HCT116 (cell line): ENCODE data around the gene UVSSA. TPM values are rescaled to one million over a fixed set of nuclear protein-coding genes. Genes with fewer than 3 reads are reported as not detected.

Experiments
- ATAC-seq: fragments of 200-7000 bp; cut with Tn5 transposase; 2 replicates; pipeline ENCODE4 v1.9.1; 2020; ENCODE audit warnings: mild to moderate bottlenecking, moderate library complexity
- BruUV-seq: library from RNA; stranded (reverse); fragments of 400-500 nt; replicated peaks from 2 replicates; lab custom pipeline; 2021; lab: Mats Ljungman, UMichigan
- CTCF ChIA-PET: fragments of 300-600 bp; sonication (Branson Sonifier 250); formaldehyde crosslinking; loops from one replicate; lab custom pipeline; 2021; ENCODE audit warnings: antibody characterized with exemption; lab: Charles Lee
- POLR2A ChIA-PET: fragments of 300-600, 350-600 bp; sonication (Branson Sonifier 250); formaldehyde crosslinking; loops from one replicate; lab custom pipeline; 2021; ENCODE audit warnings: antibody characterized with exemption; lab: Charles Lee
- RAD21 ChIA-PET, 2 experiments: fragments of 300-600 bp; sonication (Branson Sonifier 250); formaldehyde crosslinking; loops; one replicate each; lab custom pipeline; 2023; ENCODE audit warnings: low total read pairs in 2 of 2; ENCODE audit not compliant: uncharacterized antibody in 2 of 2, unreplicated experiment in 2 of 2, low non-redundant PET in 1 of 2; lab: Charles Lee
- DNase-seq: peaks from one replicate; pipeline ENCODE4 v3.0.0-alpha.2; 2010; ENCODE audit warnings: low read depth, low spot score
- H2AFZ ChIP-seq: fragments of 200-600 bp; shearing (Covaris generic), sonication (generic); 2 replicates; pipeline ENCODE4 v1.6.1; 2017; ENCODE audit warnings: low read depth, mixed run types, mixed read lengths, antibody characterized with exemption, low read length; ENCODE audit not compliant: poor library complexity, severe bottlenecking
- H3K27ac ChIP-seq: 2 replicates; pipeline ENCODE4 v1.5.1; 2012; ENCODE audit warnings: low read depth, low read length
- H3K27me3 ChIP-seq: fragments of 200-600 bp; sonication (generic); 2 replicates; pipeline ENCODE4 v1.6.1; 2016; ENCODE audit warnings: mixed run types, low read length, mixed read lengths; ENCODE audit not compliant: insufficient read depth
- H3K36me3 ChIP-seq, 2 experiments: fragments of 200-500 bp in 1 of 2; fragments of 200-600 bp in 1 of 2; sonication (Bioruptor generic) in 1 of 2; sonication (generic) in 1 of 2; 2 replicates each; pipeline versions ENCODE4 v1.5.1 to v1.6.1; 2014 to 2016; ENCODE audit warnings: low read length in 2 of 2, inconsistent platforms in 1 of 2, mixed read lengths in 1 of 2, mixed run types in 1 of 2; ENCODE audit not compliant: insufficient read depth in 2 of 2, control insufficient read depth in 1 of 2
- H3K4me1 ChIP-seq, 2 experiments: fragments of 200-600 bp in 1 of 2; sonication (generic) in 1 of 2; 2 replicates each; pipeline versions ENCODE4 v1.5.1 to v1.6.1; 2012 to 2017; ENCODE audit warnings: low read length in 2 of 2, inconsistent platforms in 1 of 2, mild to moderate bottlenecking in 1 of 2, mixed read lengths in 1 of 2, mixed run types in 1 of 2, moderate library complexity in 1 of 2; ENCODE audit not compliant: insufficient read depth in 2 of 2, control insufficient read depth in 1 of 2
- H3K4me2 ChIP-seq: fragments of 200-600 bp; sonication (generic); 2 replicates; pipeline ENCODE4 v1.6.1; 2017; ENCODE audit warnings: mixed run types, low read length, mixed read lengths
- H3K4me3 ChIP-seq, 2 experiments: fragments of 200-600 bp in 1 of 2; sonication (generic) in 1 of 2; replicated peaks in 1 of 2; 2 replicates each; pipeline ENCODE4 v1.5.1; 2011 to 2016; ENCODE audit warnings: low read length in 2 of 2, control low read depth in 1 of 2, low read depth in 1 of 2, mild to moderate bottlenecking in 1 of 2, mixed read lengths in 1 of 2, mixed run types in 1 of 2
- H3K79me2 ChIP-seq: fragments of 200-600 bp; sonication (generic); 2 replicates; pipeline ENCODE4 v1.6.1; 2017; ENCODE audit warnings: mild to moderate bottlenecking, mixed run types, low read length, moderate library complexity, mixed read lengths; ENCODE audit not compliant: insufficient read depth
- H3K9ac ChIP-seq: fragments of 200-600 bp; sonication (generic); 2 replicates; pipeline ENCODE4 v1.6.1; 2016; ENCODE audit warnings: low read length, mixed read lengths
- H3K9me2 ChIP-seq: fragments of 200-600 bp; sonication (generic), shearing (Covaris generic); 2 replicates; pipeline ENCODE4 v1.6.1; 2017; ENCODE audit warnings: mixed run types, mild to moderate bottlenecking, moderate library complexity; ENCODE audit not compliant: insufficient read depth
- H3K9me3 ChIP-seq, 2 experiments: fragments of 200-500 bp in 1 of 2; fragments of 200-600 bp in 1 of 2; sonication (Bioruptor generic) in 1 of 2; sonication (generic) in 1 of 2; 2 replicates each; pipeline ENCODE4 v1.6.1; 2014 to 2017; ENCODE audit warnings: low read length in 2 of 2, mixed read lengths in 2 of 2, inconsistent platforms in 1 of 2, low read depth in 1 of 2, mild to moderate bottlenecking in 1 of 2, mixed run types in 1 of 2, moderate library complexity in 1 of 2; ENCODE audit not compliant: control insufficient read depth in 1 of 2, insufficient read depth in 1 of 2
- H4K20me1 ChIP-seq: fragments of 200-600 bp; sonication (generic), shearing (Covaris generic); 2 replicates; pipeline ENCODE4 v1.6.1; 2017; ENCODE audit warnings: mixed run types, mild to moderate bottlenecking, moderate library complexity; ENCODE audit not compliant: insufficient read depth
- EGR1 ChIP-seq: IDR thresholded peaks from 2 replicates; pipeline ENCODE4 v1.6.1; 2012; ENCODE audit warnings: low read depth
- ELF1 ChIP-seq: IDR thresholded peaks from 2 replicates; pipeline ENCODE4 v1.6.1; 2012; ENCODE audit warnings: low read depth, borderline replicate concordance
- EZH2 ChIP-seq: fragments of 200-600 bp; sonication (generic); IDR thresholded peaks from 2 replicates; pipeline ENCODE4 v1.6.1; 2017; ENCODE audit warnings: antibody characterized with exemption, mixed run types
- JUND ChIP-seq: IDR thresholded peaks from 2 replicates; pipeline ENCODE4 v1.6.1; 2012
- MAX ChIP-seq: IDR thresholded peaks from 2 replicates; pipeline ENCODE4 v1.6.1; 2012
- POLR2A ChIP-seq: IDR thresholded peaks from 2 replicates; pipeline ENCODE4 v1.7.0; 2011; ENCODE audit warnings: borderline replicate concordance; ENCODE audit not compliant: insufficient read depth, insufficient read length; ENCODE audit errors: extremely low read depth
- POLR2AphosphoS5 ChIP-seq: IDR thresholded peaks from 2 replicates; pipeline ENCODE4 v1.6.1; 2011; ENCODE audit warnings: mild to moderate bottlenecking, low read depth, low read length, moderate library complexity
- REST ChIP-seq: IDR thresholded peaks from 2 replicates; pipeline ENCODE4 v1.6.1; 2012; ENCODE audit warnings: low read depth
- SIN3A ChIP-seq: IDR thresholded peaks from 2 replicates; pipeline ENCODE4 v1.6.1; 2012; ENCODE audit warnings: low read depth
- SRF ChIP-seq: IDR thresholded peaks from 2 replicates; pipeline ENCODE4 v1.6.1; 2012; ENCODE audit warnings: low read depth
- TCF7L2 ChIP-seq: IDR thresholded peaks from 2 replicates; pipeline ENCODE4 v1.7.0; 2011; ENCODE audit warnings: borderline replicate concordance, inconsistent platforms; ENCODE audit not compliant: insufficient read depth, insufficient read length; ENCODE audit errors: extremely low read depth
- ZFX ChIP-seq: fragments of 450-650 bp; IDR thresholded peaks from 2 replicates; pipeline ENCODE4 v1.6.1; 2017
- intact Hi-C: fragments of 100-400 bp; cut with micrococcal nuclease; formaldehyde crosslinking; loops from 2 replicates; pipeline ENCODE4 v1.10.0; 2022
- total RNA-seq: library from RNA; stranded (reverse); gene quantifications from one replicate; pipeline ENCODE4 v1.2.1, GENCODE V29; 2021; ENCODE audit not compliant: unreplicated experiment

UVSSA gene
- total RNA-seq, 1 experiment from 2014 or later: 30.5 TPM

DNA sequence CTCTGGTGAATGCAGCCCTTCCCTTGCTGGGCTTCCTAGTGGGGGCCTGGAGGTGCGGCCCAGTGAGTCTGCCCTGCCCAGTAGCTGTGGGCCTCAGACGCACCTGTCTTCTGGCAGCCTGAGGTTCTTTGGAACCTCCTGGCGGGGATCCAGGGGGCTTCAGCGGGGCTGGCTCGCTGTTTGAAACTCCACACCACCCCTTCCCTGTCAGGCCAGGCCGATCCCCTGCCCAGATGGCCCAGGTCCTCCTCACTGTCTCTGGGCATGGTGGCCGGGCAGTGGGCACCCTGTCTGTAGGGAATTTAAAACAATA, 69.9 kb downstream of the UVSSA start:
- no peaks in the 10 kb centered on the region for H3K9me3 ChIP-seq
- CTCF ChIA-PET: no interaction called here
- H3K4me2 ChIP-seq: no peak overlapping the region
- H3K4me3 ChIP-seq: no peak overlapping the region
- TF ChIP-seq EGR1 (no peak), POLR2A (no peak), SRF (no peak), POLR2AphosphoS5 (no peak), TCF7L2 (no peak), SIN3A (no peak), EZH2 (no peak), ELF1 (no peak), ZFX (no peak), REST (no peak), JUND (no peak), MAX (no peak)
- POLR2A ChIA-PET: no interaction called here
- no peaks in the 10 kb centered on the region for H3K36me3 ChIP-seq
- BruUV-seq: no TSS peak
- H3K9ac ChIP-seq: no peak overlapping the region
- DNase-seq: no peak
- H3K79me2 ChIP-seq: no peaks in the 10 kb centered on the region
- intact Hi-C loops: no loop called here
- H4K20me1 ChIP-seq: no peaks in the 10 kb centered on the region
- no peak for ATAC-seq
- no peak overlapping the region for H2AFZ ChIP-seq
- H3K27me3 ChIP-seq: 0 out of 2 replicates have a peak, but pooled peaks cover 11% of the 10 kb centered on the region
- no peak overlapping the region for H3K27ac ChIP-seq
- H3K4me1 ChIP-seq: no peaks in the 10 kb centered on the region
- no peaks in the 10 kb centered on the region for H3K9me2 ChIP-seq
- RAD21 ChIA-PET: no interaction called here
